DND-41 (cell line): Measurements from ENCODE around the gene EMP1.

ENCODE experiments used
- ATAC-seq: fragments of 200-7000 bp; cut with Tn5 transposase; 3 replicates; pipeline ENCODE4 v1.9.1; 2021; ENCODE audit warnings: low read depth; ENCODE audit not compliant: insufficient read depth
- DNase-seq: peaks from one replicate; pipeline ENCODE4 v3.0.0-alpha.2; 2020
- H2AFZ ChIP-seq: 2 replicates; pipeline ENCODE4 v1.6.0; 2012; ENCODE audit warnings: low read depth, low read length
- H3K27ac ChIP-seq: 2 replicates; pipeline ENCODE4 v1.5.1; 2012; ENCODE audit warnings: low read length, inconsistent platforms
- H3K27me3 ChIP-seq: fragments of 200-600 bp; sonication (generic); 2 replicates; pipeline ENCODE4 v1.6.0; 2012; ENCODE audit warnings: low read length, mild to moderate bottlenecking, inconsistent platforms; ENCODE audit not compliant: insufficient read depth, poor library complexity
- H3K36me3 ChIP-seq: 2 replicates; pipeline ENCODE4 v1.5.1; 2012; ENCODE audit warnings: low read length, inconsistent platforms; ENCODE audit not compliant: insufficient read depth
- H3K4me1 ChIP-seq: 2 replicates; pipeline ENCODE4 v1.5.1; 2012; ENCODE audit warnings: mild to moderate bottlenecking, low read length; ENCODE audit not compliant: insufficient read depth
- H3K4me2 ChIP-seq: 2 replicates; pipeline ENCODE4 v1.6.0; 2012; ENCODE audit warnings: mild to moderate bottlenecking, moderate library complexity, low read length, inconsistent platforms; ENCODE audit not compliant: insufficient read depth
- H3K4me3 ChIP-seq, 2 experiments: fragments of 200-600 bp in 1 of 2; shearing (Covaris generic) in 1 of 2; 2 replicates each; pipeline ENCODE4 v1.5.1; 2012 to 2016; ENCODE audit warnings: inconsistent platforms in 2 of 2, low read length in 2 of 2, mild to moderate bottlenecking in 2 of 2, low read depth in 1 of 2, moderate library complexity in 1 of 2
- H3K79me2 ChIP-seq: 2 replicates; pipeline ENCODE4 v1.6.0; 2012; ENCODE audit warnings: low read length, inconsistent platforms; ENCODE audit not compliant: insufficient read depth
- H3K9ac ChIP-seq: 2 replicates; pipeline ENCODE4 v1.6.0; 2012; ENCODE audit warnings: low read depth, mild to moderate bottlenecking, inconsistent platforms, low read length, moderate library complexity
- H3K9me3 ChIP-seq: 2 replicates; pipeline ENCODE4 v1.5.1; 2012; ENCODE audit warnings: low read length, moderate library complexity, mild to moderate bottlenecking, inconsistent platforms; ENCODE audit not compliant: insufficient read depth, severe bottlenecking
- H4K20me1 ChIP-seq: 2 replicates; pipeline ENCODE4 v1.6.0; 2012; ENCODE audit warnings: low read length; ENCODE audit not compliant: insufficient read depth
- EZH2 ChIP-seq: IDR thresholded peaks from 3 replicates; pipeline ENCODE4 v1.6.1; 2012; ENCODE audit warnings: borderline replicate concordance, low read depth, mild to moderate bottlenecking, moderate library complexity, low read length, inconsistent platforms; ENCODE audit not compliant: severe bottlenecking
- TF ChIP-seq, protein P1 (sequence below): IDR thresholded peaks from 2 replicates; pipeline ENCODE4 v1.5.1; 2012; ENCODE audit warnings: borderline replicate concordance, low read length, moderate library complexity, mild to moderate bottlenecking; ENCODE audit not compliant: poor library complexity, severe bottlenecking; ENCODE audit errors: extremely low read depth

Gene EMP1

DNA sequence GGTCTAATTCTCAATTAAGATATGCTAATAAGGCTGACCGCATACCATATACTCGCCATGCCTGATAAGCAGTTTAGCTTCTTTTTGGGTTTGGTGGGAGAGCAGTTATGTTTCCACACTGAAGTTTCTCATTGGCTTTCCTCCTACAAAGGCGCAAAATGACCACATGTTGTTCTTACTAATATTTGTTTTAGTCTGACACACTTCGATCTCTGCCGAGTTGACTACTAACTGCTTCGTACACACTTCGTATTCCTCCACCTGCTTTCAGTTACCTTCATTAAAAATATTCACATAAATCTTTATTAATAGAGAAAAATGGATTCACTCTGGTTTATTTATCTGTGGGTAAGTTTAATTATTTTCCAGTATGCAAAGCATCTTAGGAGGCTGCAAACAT lies 41.7 kb downstream of the EMP1 start:
- H3K9ac ChIP-seq = no peak overlapping the region
- no peaks in the 10 kb centered on the region for H3K9me3 ChIP-seq
- H3K4me1 ChIP-seq = no peaks in the 10 kb centered on the region
- H3K27me3 ChIP-seq = peaks cover 13% of the 10 kb centered on the region
- H3K4me2 ChIP-seq = no peak overlapping the region
- TF ChIP-seq, protein P1, sequence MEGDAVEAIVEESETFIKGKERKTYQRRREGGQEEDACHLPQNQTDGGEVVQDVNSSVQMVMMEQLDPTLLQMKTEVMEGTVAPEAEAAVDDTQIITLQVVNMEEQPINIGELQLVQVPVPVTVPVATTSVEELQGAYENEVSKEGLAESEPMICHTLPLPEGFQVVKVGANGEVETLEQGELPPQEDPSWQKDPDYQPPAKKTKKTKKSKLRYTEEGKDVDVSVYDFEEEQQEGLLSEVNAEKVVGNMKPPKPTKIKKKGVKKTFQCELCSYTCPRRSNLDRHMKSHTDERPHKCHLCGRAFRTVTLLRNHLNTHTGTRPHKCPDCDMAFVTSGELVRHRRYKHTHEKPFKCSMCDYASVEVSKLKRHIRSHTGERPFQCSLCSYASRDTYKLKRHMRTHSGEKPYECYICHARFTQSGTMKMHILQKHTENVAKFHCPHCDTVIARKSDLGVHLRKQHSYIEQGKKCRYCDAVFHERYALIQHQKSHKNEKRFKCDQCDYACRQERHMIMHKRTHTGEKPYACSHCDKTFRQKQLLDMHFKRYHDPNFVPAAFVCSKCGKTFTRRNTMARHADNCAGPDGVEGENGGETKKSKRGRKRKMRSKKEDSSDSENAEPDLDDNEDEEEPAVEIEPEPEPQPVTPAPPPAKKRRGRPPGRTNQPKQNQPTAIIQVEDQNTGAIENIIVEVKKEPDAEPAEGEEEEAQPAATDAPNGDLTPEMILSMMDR = no peak
- no peak for TF ChIP-seq EZH2
- H3K36me3 ChIP-seq = no peaks in the 10 kb centered on the region
- H2AFZ ChIP-seq = no peak overlapping the region
- H3K79me2 ChIP-seq = no peaks in the 10 kb centered on the region
- no peaks in the 10 kb centered on the region for H4K20me1 ChIP-seq
- ATAC-seq (no peak), DNase-seq (no peak)
- no peak overlapping the region for H3K27ac ChIP-seq
- no peak overlapping the region for H3K4me3 ChIP-seq

DNA sequence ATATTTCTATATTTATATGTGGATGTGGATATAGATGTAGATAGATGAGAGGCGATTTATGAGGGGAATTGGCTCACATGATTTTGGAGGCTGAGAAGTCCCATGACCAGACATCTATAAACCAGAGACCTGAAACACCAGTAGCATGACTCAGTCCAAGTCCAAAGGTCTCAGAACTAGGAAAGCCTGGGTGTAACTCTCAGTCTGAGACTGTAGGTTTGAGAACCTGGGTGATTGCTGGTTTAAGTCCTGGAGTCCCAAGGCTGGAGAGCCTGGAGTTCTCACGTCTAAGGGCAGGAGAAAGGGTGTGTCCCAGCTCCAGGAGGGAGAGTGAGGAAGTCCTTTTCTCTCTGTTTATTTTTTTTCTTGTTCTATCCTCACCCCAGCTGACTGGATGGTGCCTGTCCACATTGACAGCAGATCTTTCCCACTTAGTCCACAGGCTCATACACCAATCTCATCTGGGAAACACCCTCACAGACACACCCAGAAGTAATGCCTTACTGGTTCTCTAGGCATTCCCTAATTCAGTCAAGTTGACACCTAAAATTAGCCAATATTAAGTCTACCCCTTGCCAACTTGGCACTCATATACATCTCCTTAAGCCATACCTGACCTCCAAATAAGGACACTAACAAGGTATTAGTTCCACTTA lies 45.4 kb downstream of the EMP1 start:
- DNase-seq (no peak), ATAC-seq (no peak)

DNA sequence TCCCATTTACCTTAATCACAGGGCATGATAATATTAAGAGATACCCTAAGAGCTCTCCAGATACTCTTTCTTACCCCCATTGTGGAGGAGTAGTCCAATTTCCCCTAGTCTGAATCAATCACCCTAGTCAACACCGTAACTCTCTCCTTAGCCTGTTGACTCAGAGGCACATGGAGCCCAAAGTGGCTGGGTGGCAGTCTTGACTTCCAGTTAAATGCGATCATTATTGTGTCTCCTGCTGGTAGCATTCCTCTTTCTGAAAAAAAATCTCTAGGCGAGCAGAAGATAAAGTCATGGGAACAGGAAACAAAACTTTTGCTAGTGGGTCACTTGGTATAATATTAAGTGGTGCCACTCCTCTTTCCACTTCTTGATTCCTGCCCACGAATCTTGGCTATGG lies 46.4 kb downstream of the EMP1 start:
- no peak overlapping the region for H3K9ac ChIP-seq
- ATAC-seq (no peak), DNase-seq (no peak)
- H3K27me3 ChIP-seq = peaks cover 16% of the 10 kb centered on the region
- no peaks in the 10 kb centered on the region for H4K20me1 ChIP-seq
- H3K9me3 ChIP-seq = no peaks in the 10 kb centered on the region
- H3K4me3 ChIP-seq = no peak overlapping the region
- no peaks in the 10 kb centered on the region for H3K79me2 ChIP-seq
- H3K36me3 ChIP-seq = no peaks in the 10 kb centered on the region
- H2AFZ ChIP-seq = no peak overlapping the region
- H3K4me1 ChIP-seq = no peaks in the 10 kb centered on the region
- TF ChIP-seq, protein P1 = no peak
- no peak overlapping the region for H3K4me2 ChIP-seq
- no peak overlapping the region for H3K27ac ChIP-seq

More for the DNA sequence above, 45.4 kb downstream of the EMP1 start:
- Histone ChIP-seq H4K20me1 (no peaks in the 10 kb centered on the region), H3K4me3 (no peak overlapping the region), H3K79me2 (no peaks in the 10 kb centered on the region), H3K4me1 (no peaks in the 10 kb centered on the region), H3K27ac (no peak overlapping the region), H3K36me3 (no peaks in the 10 kb centered on the region), H3K9me3 (no peaks in the 10 kb centered on the region), H3K27me3 (peaks cover 13% of the 10 kb centered on the region), H3K4me2 (no peak overlapping the region), H2AFZ (no peak overlapping the region), H3K9ac (no peak overlapping the region)
- TF ChIP-seq, protein P1 = no peak
- TF ChIP-seq EZH2 = no peak
